GM12878 (cell line): ENCODE measurements around the gene SPOCK1.

Source experiments
- CHD2 ChIP-seq: IDR thresholded peaks from 2 replicates; pipeline ENCODE4 v1.6.1; 2011; ENCODE audit warnings: low read depth, low read length, improper control_type of control experiment, borderline replicate concordance
- SIX5 ChIP-seq: IDR thresholded peaks from 2 replicates; pipeline ENCODE4 v1.6.1; 2011; ENCODE audit warnings: mild to moderate bottlenecking, low read depth, low read length, moderate library complexity; ENCODE audit not compliant: severe bottlenecking
- ZNF274 ChIP-seq: IDR thresholded peaks from one replicate; pipeline ENCODE4 v1.8.0; 2011; ENCODE audit not compliant: insufficient read length, insufficient read depth
- TF ChIP-seq, protein P1 (sequence below), 3 experiments: IDR thresholded peaks in 2 of 3; conservative IDR thresholded peaks in 1 of 3; 2 replicates each; pipeline ENCODE4 v1.5.1; 2011; ENCODE audit warnings: low read depth in 3 of 3, low read length in 3 of 3, mild to moderate bottlenecking in 3 of 3, control low read depth in 2 of 3, moderate library complexity in 2 of 3, inconsistent platforms in 1 of 3, mixed read lengths in 1 of 3; ENCODE audit not compliant: control insufficient read depth in 2 of 3, insufficient read depth in 1 of 3; ENCODE audit errors: extremely low read depth in 1 of 3
- TF ChIP-seq, protein P2 (sequence below): fragments of 450-650 bp; IDR thresholded peaks from 2 replicates; pipeline ENCODE4 v1.6.1; 2016; ENCODE audit warnings: mild to moderate bottlenecking, moderate library complexity, borderline replicate concordance

DNA sequence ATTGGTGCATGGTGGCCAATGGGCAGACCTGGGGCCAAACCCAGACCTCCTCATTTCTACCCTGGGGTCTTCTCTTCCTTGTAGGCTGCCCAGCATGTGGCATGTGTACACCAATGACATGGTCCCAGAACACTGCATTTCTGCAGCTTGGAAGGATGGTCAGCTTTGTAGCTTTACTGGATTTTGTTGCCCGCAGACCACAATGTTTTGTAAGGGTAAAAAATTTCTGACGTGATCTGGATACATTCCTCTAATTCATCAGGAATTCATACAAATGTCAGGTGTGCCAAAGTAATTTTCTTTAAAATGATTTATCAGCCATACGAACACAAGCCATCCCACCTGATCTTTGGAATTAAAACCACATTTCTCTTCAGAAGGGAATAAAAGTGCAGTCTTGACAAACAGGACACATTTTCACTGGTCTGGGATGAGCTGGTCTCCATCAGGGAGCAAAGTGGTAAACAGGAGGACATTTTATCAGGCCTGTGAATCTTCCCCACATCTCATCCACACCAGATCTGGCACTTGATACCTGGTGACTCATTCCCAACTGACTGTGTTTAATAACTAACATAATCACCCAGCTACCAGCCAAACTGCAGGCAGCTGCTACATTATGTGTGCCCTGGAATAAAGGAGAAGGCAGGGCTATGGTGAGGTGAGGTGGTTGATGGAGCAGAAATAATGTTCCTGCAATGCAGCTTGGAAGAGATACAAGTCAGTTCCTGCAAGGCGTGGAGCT is 103.9 kb downstream of the SPOCK1 start:
- TF ChIP-seq, protein P1, sequence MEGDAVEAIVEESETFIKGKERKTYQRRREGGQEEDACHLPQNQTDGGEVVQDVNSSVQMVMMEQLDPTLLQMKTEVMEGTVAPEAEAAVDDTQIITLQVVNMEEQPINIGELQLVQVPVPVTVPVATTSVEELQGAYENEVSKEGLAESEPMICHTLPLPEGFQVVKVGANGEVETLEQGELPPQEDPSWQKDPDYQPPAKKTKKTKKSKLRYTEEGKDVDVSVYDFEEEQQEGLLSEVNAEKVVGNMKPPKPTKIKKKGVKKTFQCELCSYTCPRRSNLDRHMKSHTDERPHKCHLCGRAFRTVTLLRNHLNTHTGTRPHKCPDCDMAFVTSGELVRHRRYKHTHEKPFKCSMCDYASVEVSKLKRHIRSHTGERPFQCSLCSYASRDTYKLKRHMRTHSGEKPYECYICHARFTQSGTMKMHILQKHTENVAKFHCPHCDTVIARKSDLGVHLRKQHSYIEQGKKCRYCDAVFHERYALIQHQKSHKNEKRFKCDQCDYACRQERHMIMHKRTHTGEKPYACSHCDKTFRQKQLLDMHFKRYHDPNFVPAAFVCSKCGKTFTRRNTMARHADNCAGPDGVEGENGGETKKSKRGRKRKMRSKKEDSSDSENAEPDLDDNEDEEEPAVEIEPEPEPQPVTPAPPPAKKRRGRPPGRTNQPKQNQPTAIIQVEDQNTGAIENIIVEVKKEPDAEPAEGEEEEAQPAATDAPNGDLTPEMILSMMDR (IDR thresholded peaks at IDR 0.05 in 2 of 3, conservative IDR thresholded peaks at IDR 0.05 in 1 of 3; ENCODE audit: control insufficient read depth in 2 of 3, extremely low read depth in 1 of 3, insufficient read depth in 1 of 3, low read depth in 3 of 3, low read length in 3 of 3): no peak
- TF ChIP-seq SIX5: no peak
- TF ChIP-seq, protein P2, sequence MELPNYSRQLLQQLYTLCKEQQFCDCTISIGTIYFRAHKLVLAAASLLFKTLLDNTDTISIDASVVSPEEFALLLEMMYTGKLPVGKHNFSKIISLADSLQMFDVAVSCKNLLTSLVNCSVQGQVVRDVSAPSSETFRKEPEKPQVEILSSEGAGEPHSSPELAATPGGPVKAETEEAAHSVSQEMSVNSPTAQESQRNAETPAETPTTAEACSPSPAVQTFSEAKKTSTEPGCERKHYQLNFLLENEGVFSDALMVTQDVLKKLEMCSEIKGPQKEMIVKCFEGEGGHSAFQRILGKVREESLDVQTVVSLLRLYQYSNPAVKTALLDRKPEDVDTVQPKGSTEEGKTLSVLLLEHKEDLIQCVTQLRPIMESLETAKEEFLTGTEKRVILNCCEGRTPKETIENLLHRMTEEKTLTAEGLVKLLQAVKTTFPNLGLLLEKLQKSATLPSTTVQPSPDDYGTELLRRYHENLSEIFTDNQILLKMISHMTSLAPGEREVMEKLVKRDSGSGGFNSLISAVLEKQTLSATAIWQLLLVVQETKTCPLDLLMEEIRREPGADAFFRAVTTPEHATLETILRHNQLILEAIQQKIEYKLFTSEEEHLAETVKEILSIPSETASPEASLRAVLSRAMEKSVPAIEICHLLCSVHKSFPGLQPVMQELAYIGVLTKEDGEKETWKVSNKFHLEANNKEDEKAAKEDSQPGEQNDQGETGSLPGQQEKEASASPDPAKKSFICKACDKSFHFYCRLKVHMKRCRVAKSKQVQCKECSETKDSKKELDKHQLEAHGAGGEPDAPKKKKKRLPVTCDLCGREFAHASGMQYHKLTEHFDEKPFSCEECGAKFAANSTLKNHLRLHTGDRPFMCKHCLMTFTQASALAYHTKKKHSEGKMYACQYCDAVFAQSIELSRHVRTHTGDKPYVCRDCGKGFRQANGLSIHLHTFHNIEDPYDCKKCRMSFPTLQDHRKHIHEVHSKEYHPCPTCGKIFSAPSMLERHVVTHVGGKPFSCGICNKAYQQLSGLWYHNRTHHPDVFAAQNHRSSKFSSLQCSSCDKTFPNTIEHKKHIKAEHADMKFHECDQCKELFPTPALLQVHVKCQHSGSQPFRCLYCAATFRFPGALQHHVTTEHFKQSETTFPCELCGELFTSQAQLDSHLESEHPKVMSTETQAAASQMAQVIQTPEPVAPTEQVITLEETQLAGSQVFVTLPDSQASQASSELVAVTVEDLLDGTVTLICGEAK: no peak
- TF ChIP-seq CHD2: no peak
- no peak for TF ChIP-seq ZNF274
